Tibial nerve (tissue), 4 donors: Measurements from ENCODE around the gene KRT2.

ENCODE experiments used
- EP300 ChIP-seq, 2 donors: sonication (generic); formaldehyde crosslinking; IDR thresholded peaks; one replicate each; pipeline ENCODE4 v1.6.1; 2017; ENCODE audit warnings: antibody characterized with exemption in 2 of 2, mild to moderate bottlenecking in 1 of 2
- POLR2A ChIP-seq, 2 donors: fragments of 450-650 bp; IDR thresholded peaks; one replicate each; pipeline ENCODE4 v1.6.1; 2017; ENCODE audit warnings: antibody characterized with exemption in 2 of 2, mild to moderate bottlenecking in 2 of 2, moderate library complexity in 2 of 2
- TF ChIP-seq, protein P1 (sequence below), 5 experiments: fragments of 200-600 bp in 3 of 5; fragments of 450-650 bp in 2 of 5; sonication (generic) in 3 of 5; IDR thresholded peaks; one replicate each; pipeline ENCODE4 v1.5.1; 2016 to 2019; ENCODE audit warnings: antibody characterized with exemption in 5 of 5, mild to moderate bottlenecking in 3 of 5, moderate library complexity in 2 of 5

DNA sequence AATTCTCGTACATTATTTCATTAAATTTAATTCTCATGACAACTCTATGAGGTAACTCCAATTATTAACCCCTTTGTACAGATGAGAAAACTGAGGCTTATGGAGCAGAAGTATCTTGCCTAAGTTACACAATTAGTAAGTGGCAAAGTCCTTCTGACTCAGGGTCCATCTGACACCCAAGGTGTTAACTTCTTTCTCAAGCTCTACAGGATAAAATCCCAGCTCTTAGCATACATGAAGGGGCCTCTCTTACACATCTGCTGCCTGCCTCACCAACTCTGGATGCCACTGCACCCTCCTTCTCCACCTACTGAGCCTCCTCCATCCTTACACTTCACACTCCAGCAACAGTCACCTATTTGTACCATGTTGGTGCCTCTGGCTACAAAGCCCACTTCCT lies 46.5 kb downstream of the KRT2 start:
- TF ChIP-seq, protein P1, sequence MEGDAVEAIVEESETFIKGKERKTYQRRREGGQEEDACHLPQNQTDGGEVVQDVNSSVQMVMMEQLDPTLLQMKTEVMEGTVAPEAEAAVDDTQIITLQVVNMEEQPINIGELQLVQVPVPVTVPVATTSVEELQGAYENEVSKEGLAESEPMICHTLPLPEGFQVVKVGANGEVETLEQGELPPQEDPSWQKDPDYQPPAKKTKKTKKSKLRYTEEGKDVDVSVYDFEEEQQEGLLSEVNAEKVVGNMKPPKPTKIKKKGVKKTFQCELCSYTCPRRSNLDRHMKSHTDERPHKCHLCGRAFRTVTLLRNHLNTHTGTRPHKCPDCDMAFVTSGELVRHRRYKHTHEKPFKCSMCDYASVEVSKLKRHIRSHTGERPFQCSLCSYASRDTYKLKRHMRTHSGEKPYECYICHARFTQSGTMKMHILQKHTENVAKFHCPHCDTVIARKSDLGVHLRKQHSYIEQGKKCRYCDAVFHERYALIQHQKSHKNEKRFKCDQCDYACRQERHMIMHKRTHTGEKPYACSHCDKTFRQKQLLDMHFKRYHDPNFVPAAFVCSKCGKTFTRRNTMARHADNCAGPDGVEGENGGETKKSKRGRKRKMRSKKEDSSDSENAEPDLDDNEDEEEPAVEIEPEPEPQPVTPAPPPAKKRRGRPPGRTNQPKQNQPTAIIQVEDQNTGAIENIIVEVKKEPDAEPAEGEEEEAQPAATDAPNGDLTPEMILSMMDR (IDR thresholded peaks at IDR 0.05) = no peak
- TF ChIP-seq POLR2A (IDR thresholded peaks at IDR 0.05) (no peak), EP300 (IDR thresholded peaks at IDR 0.05) (no peak)
